8988T (cell line): Measurements from ENCODE around the gene HBEGF.

Source experiments
- DNase-seq: peaks from one replicate; pipeline ENCODE4 v3.0.0; 2011

Gene HBEGF

DNA sequence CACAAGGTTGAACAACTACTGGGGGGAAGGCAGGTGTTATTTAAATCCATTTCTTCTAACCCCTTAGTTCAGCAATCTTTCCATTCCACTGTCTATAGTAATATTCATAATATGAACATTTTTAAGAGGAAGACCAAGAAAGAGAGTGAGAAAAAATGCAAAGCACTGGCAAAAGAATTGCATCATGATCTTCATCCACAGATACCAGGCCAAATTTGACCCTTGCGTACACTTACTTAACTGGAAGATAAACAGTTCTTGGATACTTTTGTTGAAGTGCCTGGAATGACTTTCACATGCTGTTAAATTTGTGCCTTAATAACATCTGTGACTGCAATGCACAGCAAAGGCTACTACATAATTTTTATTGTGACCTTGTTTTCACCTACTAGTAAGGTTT, 45.3 kb downstream of the HBEGF start:
- no peak for DNase-seq

DNA sequence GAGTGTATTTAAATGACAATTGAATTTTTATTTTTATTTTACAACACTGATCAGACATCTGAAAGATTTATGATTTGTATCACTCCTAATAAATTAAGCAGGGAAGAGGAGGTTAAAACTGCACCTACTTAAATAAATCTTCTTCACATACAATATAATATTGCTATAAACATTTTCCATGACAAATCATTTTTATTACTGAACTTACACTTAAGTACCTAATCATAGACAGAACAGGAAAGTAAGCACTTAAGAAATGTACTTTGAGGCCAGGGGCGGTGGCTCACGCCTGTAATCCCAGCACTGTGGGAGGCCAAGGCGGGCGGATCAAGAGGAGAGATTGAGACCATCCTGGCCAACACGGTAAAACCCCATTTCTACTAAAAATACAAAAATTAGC, 47.3 kb downstream of the HBEGF start:
- no peak for DNase-seq

DNA sequence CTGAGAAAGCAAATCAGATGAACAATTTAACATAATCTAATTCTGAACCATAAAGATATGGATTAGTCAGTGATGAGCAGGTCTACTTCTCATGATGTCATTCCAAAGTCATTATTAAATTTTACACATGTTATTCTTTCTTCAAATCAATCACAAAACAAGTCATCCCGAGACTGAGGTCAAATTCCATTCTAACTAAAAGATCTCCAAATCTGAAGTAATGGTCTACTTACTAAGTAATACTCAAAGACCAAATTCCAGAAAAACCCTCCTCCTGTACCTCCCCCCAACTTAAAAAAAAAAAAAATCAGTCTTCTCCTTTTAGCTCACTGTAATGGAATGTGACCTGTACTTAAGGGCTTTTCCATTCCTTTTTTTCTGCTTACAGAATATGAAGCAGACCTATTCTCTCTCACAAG, 48.2 kb downstream of the HBEGF start:
- DNase-seq: no peak

- no peak for DNase-seq
Measured at GRCh38 chr5:140297283-140297682, 49.1 kb downstream of the HBEGF start.

GRCh38 chr5:140296289-140296688, 50.1 kb downstream of the HBEGF start:
- no peak for DNase-seq

DNA sequence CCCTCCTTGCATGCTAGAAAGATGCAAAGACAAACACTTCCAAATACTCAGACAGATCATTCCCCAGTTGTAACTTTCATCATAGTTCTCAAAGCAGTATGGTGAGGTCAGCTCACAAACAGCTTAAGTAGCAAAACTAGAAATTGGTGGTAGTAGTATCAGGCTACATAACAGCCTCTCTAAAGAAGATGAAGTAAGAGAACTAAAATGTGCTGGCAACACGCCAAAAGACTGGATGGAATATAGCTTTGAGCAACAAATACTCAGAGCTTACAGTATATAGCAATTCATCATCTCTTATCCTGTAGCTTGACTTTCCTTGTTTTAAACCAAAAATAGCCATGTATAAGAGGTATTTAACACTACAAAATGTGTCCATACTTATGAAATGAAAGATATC, 51.0 kb downstream of the HBEGF start:
- no peak for DNase-seq

DNA sequence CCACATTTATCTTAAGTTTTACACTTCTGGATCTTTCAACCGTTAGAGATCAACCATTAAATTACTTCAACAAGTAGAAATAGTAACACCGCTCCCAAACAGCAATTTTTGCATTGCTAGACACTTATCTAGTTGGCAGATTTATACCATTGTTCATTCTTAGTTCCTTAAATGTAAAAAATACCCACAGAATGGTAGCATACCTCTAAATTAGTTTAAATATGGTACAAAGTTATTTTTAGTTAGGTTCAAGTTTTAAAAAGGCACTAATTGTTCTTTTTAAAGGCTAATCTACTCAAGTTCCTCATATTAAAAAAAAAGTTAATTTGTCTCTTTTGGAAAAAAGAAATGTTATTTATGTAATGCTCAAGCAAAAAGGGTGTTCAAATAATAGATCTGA, 51.6 kb downstream of the HBEGF start:
- no peak for DNase-seq

- DNase-seq: no peak
Measured at GRCh38 chr5:140293849-140294100, 52.6 kb downstream of the HBEGF start.

- DNase-seq: no peak
Measured at GRCh38 chr5:140293091-140293848, 53.1 kb downstream of the HBEGF start.

GRCh38 chr5:140292212-140293036, 54.0 kb downstream of the HBEGF start:
- DNase-seq: no peak

DNA sequence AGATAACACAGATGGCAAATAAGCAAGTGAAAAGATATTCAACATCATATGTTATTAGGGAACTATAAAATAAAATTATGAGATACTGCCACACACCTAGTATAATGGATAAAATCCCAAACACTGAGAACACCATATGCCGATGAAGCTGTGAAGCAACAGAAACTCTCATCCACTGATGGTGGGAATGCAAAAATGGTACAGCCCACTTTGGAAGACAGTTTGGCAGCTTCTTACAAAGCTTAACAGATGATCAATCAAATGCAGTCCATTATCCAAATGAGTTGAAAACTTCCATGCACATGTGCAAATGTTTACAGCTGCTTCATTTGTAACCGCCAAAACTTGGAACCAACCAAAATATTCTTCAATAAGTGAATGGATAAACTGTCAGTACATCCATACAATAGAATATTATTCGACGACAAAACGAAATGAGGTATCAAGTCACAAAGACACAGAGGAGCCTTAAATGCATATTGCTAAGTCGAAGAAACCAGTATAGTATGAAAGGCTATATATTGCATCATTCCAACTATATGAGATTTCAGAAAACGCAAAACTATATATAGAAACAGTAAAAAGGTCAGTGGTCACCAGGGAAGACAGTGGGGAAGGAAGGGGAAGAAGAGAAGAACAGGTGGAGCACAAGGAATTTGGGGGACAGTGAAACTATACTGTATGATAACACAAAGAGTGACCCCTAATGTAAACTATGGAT, 58.4 kb downstream of the HBEGF start:
- no peak for DNase-seq

GRCh38 chr5:140286424-140286823, 60.0 kb downstream of the HBEGF start:
- DNase-seq: no peak

DNA sequence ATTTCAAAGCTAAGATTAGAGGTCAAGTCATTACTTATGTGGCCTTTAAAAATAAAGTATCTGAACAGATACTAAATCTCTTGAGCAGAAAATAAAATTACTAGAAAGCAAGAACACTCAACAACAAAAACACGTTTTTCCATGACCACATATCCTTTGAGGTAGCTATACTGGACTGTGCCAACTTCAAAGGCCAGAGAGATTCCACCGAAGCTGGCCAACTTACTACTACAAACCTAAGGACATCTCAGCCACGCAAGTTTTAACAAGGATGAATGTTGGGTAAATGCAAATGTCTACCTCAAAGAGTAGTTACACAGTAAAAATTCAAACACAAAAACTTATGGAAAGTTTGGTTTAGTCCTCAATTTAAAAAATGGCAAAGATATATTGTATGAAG, 62.4 kb downstream of the HBEGF start:
- no peak for DNase-seq
